ENCODE results near the gene ABCC8. TPM values are rescaled to one million over a fixed set of nuclear protein-coding genes. Genes with fewer than 3 reads are reported as not detected.

The ABCC8 gene
- total RNA-seq, 1 donor from 2014 or later, result not detected

- peaks cover 64% of the 10 kb centered on the region for H3K27me3 Mint-ChIP-seq (ENCODE audit: low read depth)
- no peaks in the 10 kb centered on the region for H3K4me1 Mint-ChIP-seq (ENCODE audit: low read depth)
- DNase-seq (ENCODE audit: low spot score), result no peak
- H3K9me3 Mint-ChIP-seq (ENCODE audit: low read depth), result peaks cover 3% of the 10 kb centered on the region
- no peak overlapping the region for H3K27ac Mint-ChIP-seq (ENCODE audit: unreplicated experiment)
- no peaks in the 10 kb centered on the region for H3K36me3 Mint-ChIP-seq (ENCODE audit: low read depth)
- TF ChIP-seq CTCF (IDR thresholded peaks at IDR 0.05), result no peak
- H3K4me3 Mint-ChIP-seq (ENCODE audit: unreplicated experiment), result no peak overlapping the region
Measured at GRCh38 chr11:17445240-17445795, 31.3 kb downstream of the ABCC8 start.

DNA sequence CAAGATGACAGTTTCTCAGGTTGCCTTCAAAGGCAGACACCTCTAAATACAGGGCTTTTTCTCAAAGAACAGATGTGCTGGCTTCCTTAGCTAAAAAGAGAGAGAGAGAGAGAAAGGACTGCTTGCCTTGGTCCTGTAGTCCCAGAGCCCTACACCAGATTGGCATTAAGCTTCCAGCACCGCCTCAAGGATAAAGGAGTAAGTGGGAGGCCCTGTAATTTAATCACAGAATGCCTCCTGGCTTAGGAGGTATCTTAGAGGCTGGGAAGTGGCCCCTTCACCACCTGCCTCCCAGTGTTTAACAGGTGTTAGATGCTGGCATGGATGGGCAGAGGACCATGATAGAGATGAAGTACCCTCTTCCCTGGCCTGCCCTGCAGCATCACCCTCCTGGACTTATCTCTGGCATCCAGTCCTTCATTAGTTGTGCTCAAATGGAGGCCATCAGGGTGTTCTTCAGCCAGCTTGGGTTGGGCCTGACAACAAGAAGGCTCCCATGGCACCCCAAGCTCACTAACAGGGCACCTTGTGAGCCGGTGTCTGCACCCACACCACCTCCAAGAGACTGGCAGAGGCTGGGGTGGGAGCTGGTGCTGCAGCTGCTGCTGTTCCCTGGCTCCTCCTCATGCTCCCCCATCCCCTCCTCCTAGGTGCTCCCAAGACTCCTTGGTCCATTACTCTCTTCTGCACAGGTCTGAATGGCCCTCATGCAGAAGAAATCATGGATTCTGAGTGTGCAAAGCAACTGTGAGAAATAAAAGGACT is 32.5 kb downstream of the ABCC8 start:
- Mint-ChIP-seq H3K36me3 (ENCODE audit: low read depth) (no peaks in the 10 kb centered on the region), H3K4me3 (ENCODE audit: unreplicated experiment) (no peak overlapping the region), H3K4me1 (ENCODE audit: low read depth) (peaks cover 7% of the 10 kb centered on the region), H3K27me3 (ENCODE audit: low read depth) (peaks cover 69% of the 10 kb centered on the region), H3K27ac (ENCODE audit: unreplicated experiment) (no peak overlapping the region), H3K9me3 (ENCODE audit: low read depth) (peaks cover 3% of the 10 kb centered on the region)
- no peak for TF ChIP-seq CTCF (IDR thresholded peaks at IDR 0.05)
- DNase-seq (ENCODE audit: low spot score), result no peak

- Mint-ChIP-seq H3K4me3 (ENCODE audit: unreplicated experiment) (no peak overlapping the region), H3K9me3 (ENCODE audit: low read depth) (peaks cover 3% of the 10 kb centered on the region), H3K36me3 (ENCODE audit: low read depth) (no peaks in the 10 kb centered on the region), H3K4me1 (ENCODE audit: low read depth) (peaks cover 8% of the 10 kb centered on the region), H3K27ac (ENCODE audit: unreplicated experiment) (no peak overlapping the region), H3K27me3 (ENCODE audit: low read depth) (peaks cover 73% of the 10 kb centered on the region)
- DNase-seq (ENCODE audit: low spot score), result no peak
- no peak for TF ChIP-seq CTCF (IDR thresholded peaks at IDR 0.05)
Measured at GRCh38 chr11:17443423-17443822, 33.2 kb downstream of the ABCC8 start.

- no peak overlapping the region for H3K27ac Mint-ChIP-seq (ENCODE audit: unreplicated experiment)
- H3K9me3 Mint-ChIP-seq (ENCODE audit: low read depth), result peaks cover 3% of the 10 kb centered on the region
- no peak overlapping the region for H3K4me3 Mint-ChIP-seq (ENCODE audit: unreplicated experiment)
- TF ChIP-seq CTCF (IDR thresholded peaks at IDR 0.05), result no peak
- DNase-seq (ENCODE audit: low spot score), result no peak
- peaks cover 8% of the 10 kb centered on the region for H3K4me1 Mint-ChIP-seq (ENCODE audit: low read depth)
- no peaks in the 10 kb centered on the region for H3K36me3 Mint-ChIP-seq (ENCODE audit: low read depth)
- peaks cover 69% of the 10 kb centered on the region for H3K27me3 Mint-ChIP-seq (ENCODE audit: low read depth)
Measured at GRCh38 chr11:17443000-17443399, 33.6 kb downstream of the ABCC8 start.

DNA sequence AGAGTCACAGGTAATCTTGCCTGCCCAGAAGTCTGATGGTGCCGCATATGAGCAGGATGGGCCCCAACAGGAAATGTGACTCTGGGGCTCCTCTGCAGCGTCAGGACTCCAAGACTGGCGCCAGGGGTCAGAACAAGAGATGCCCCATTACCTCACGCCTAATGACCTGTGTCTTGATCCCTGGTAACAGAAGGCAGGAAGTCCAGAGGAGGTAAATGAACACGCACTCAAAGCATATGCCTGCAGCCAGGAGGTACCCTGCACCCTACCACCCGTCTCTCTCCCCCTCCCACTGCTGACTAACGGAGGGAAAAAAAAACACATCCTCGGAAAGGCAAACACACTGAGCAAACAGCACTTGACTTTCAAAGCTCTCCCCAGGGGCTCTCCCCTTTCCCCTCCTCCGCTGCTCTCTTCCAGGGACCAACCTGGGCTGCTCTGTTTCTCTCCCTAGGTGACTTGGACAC is 37.3 kb downstream of the ABCC8 start:
- Mint-ChIP-seq H3K4me1 (ENCODE audit: low read depth) (peaks cover 8% of the 10 kb centered on the region), H3K36me3 (ENCODE audit: low read depth) (no peaks in the 10 kb centered on the region), H3K9me3 (ENCODE audit: low read depth) (peaks cover 3% of the 10 kb centered on the region), H3K4me3 (ENCODE audit: unreplicated experiment) (no peak overlapping the region), H3K27me3 (ENCODE audit: low read depth) (peaks cover 63% of the 10 kb centered on the region), H3K27ac (ENCODE audit: unreplicated experiment) (no peak overlapping the region)
- no peak for TF ChIP-seq CTCF (IDR thresholded peaks at IDR 0.05)
- no peak for DNase-seq (ENCODE audit: low spot score)
